ENCODE measurements around the gene CD300A. TPM values are rescaled to one million over a fixed set of nuclear protein-coding genes. Genes with fewer than 3 reads are reported as not detected.

CD300A gene
- total RNA-seq, 2 experiments from 2014 or later = 2.2 to 2.4 TPM

GRCh38 chr17:74490716-74491115 is 24.3 kb downstream of the CD300A start:
- no peak overlapping the region for H3K27ac Mint-ChIP-seq
- no peak for DNase-seq
- no peak for ATAC-seq
- peaks cover 3% of the 10 kb centered on the region for H3K4me1 Mint-ChIP-seq (ENCODE audit: low read depth)
- H3K27me3 Mint-ChIP-seq = no peaks in the 10 kb centered on the region
- ChIA-PET POLR2A (interaction anchor here (1.8 kb wide), 1 partner anchor 122 kb away, joined by 4 read pairs; no protein-coding TSS in a partner anchor), CTCF (interaction anchor here (0.9 to 8.5 kb wide), 8 partner anchors 9 to 123 kb away, joined by 3 to 45 read pairs (median 6); no protein-coding TSS in a partner anchor)
- TF ChIP-seq CTCF (IDR thresholded peaks at IDR 0.05) = no peak
- H3K4me3 Mint-ChIP-seq = no peak overlapping the region
- intact Hi-C loops (cut with micrococcal nuclease) = loop anchor here (5.0 kb wide), 1 partner anchor 113 kb away; no protein-coding TSS in a partner anchor
- H3K9me3 Mint-ChIP-seq = no peaks in the 10 kb centered on the region
- no peaks in the 10 kb centered on the region for H3K36me3 Mint-ChIP-seq (ENCODE audit: low read depth)

GRCh38 chr17:74491626-74492025 is 25.2 kb downstream of the CD300A start:
- H3K36me3 Mint-ChIP-seq (ENCODE audit: low read depth) = no peaks in the 10 kb centered on the region
- CTCF ChIA-PET = interaction anchor here (0.8 to 8.5 kb wide), 10 partner anchors 8 to 190 kb away, joined by 3 to 45 read pairs (median 6); partner anchors contain the start of gene GPR142
- no peak overlapping the region for H3K27ac Mint-ChIP-seq
- no peaks in the 10 kb centered on the region for H3K27me3 Mint-ChIP-seq
- no peak for DNase-seq
- ATAC-seq = no peak
- POLR2A ChIA-PET = interaction anchor here (1.8 kb wide), 1 partner anchor 123 kb away, joined by 4 read pairs; no protein-coding TSS in a partner anchor
- H3K4me3 Mint-ChIP-seq = no peak overlapping the region
- no peaks in the 10 kb centered on the region for H3K9me3 Mint-ChIP-seq
- no peak for TF ChIP-seq CTCF (IDR thresholded peaks at IDR 0.05)
- intact Hi-C loops (cut with micrococcal nuclease) = loop anchor here (5.0 kb wide), 1 partner anchor 114 kb away; no protein-coding TSS in a partner anchor
- H3K4me1 Mint-ChIP-seq (ENCODE audit: low read depth) = peaks cover 3% of the 10 kb centered on the region

- intact Hi-C loops (cut with micrococcal nuclease) = loop anchor here (5.0 kb wide), 1 partner anchor 116 kb away; no protein-coding TSS in a partner anchor
Observed at GRCh38 chr17:74493331-74493833, 26.9 kb downstream of the CD300A start.

GRCh38 chr17:74497471-74497870 is 31.0 kb downstream of the CD300A start:
- no peak for DNase-seq
- H3K27me3 Mint-ChIP-seq = no peaks in the 10 kb centered on the region
- no peak overlapping the region for H3K27ac Mint-ChIP-seq
- H3K4me1 Mint-ChIP-seq (ENCODE audit: low read depth) = peaks cover 3% of the 10 kb centered on the region
- intact Hi-C loops (cut with micrococcal nuclease) = no loop called here
- no peak for TF ChIP-seq CTCF (IDR thresholded peaks at IDR 0.05)
- POLR2A ChIA-PET = no interaction called here
- ATAC-seq = no peak
- CTCF ChIA-PET = interaction anchor here (1.4 to 4.3 kb wide), 4 partner anchors 40 to 130 kb away, joined by 3 to 26 read pairs (median 12); partner anchors contain the start of genes CD300LD and GPR142
- H3K4me3 Mint-ChIP-seq = no peak overlapping the region
- H3K36me3 Mint-ChIP-seq (ENCODE audit: low read depth) = no peaks in the 10 kb centered on the region
- H3K9me3 Mint-ChIP-seq = no peaks in the 10 kb centered on the region

More at GRCh38 chr17:74493331-74493833, 26.9 kb downstream of the CD300A start:
- Mint-ChIP-seq H3K27me3 (no peaks in the 10 kb centered on the region), H3K4me1 (ENCODE audit: low read depth) (peaks cover 3% of the 10 kb centered on the region), H3K27ac (no peak overlapping the region), H3K36me3 (ENCODE audit: low read depth) (no peaks in the 10 kb centered on the region), H3K4me3 (no peak overlapping the region), H3K9me3 (no peaks in the 10 kb centered on the region)
- POLR2A ChIA-PET = no interaction called here
- DNase-seq (peak; percentile 76), ATAC-seq (peak; percentile 96)
- CTCF ChIA-PET = interaction anchor here (0.7 to 8.5 kb wide), 11 partner anchors 13 to 125 kb away, joined by 3 to 45 read pairs (median 6); partner anchors contain the start of genes CD300A and GPR142
- peak; percentile 96 for TF ChIP-seq CTCF (IDR thresholded peaks at IDR 0.05)

- CTCF ChIA-PET = interaction anchor here (1.0 to 1.5 kb wide), 7 partner anchors 12 to 131 kb away, joined by 3 to 4 read pairs (median 3); no protein-coding TSS in a partner anchor
- Mint-ChIP-seq H3K36me3 (ENCODE audit: low read depth) (no peaks in the 10 kb centered on the region), H3K27me3 (no peaks in the 10 kb centered on the region), H3K4me1 (ENCODE audit: low read depth) (no peaks in the 10 kb centered on the region), H3K27ac (no peak overlapping the region), H3K4me3 (no peak overlapping the region), H3K9me3 (no peaks in the 10 kb centered on the region)
- POLR2A ChIA-PET = no interaction called here
- TF ChIP-seq CTCF (IDR thresholded peaks at IDR 0.05) = no peak
- DNase-seq (no peak), ATAC-seq (no peak)
- intact Hi-C loops (cut with micrococcal nuclease) = no loop called here
Observed at GRCh38 chr17:74499992-74500391, 33.6 kb downstream of the CD300A start.

All from activated CD8-positive, alpha-beta T cell treated with anti-CD3 and anti-CD28 coated beads for 36 hours (primary cell).